IMR-90 (cell line): ENCODE results near the gene PPP1R12B. TPM values are rescaled to one million over a fixed set of nuclear protein-coding genes. Genes with fewer than 3 reads are reported as not detected.
"Not testable (repeated sequence)": the region's sequence is repeated elsewhere in the genome, so short reads cannot be mapped to it uniquely, and the experiment has no call there.

Source experiments
- ATAC-seq: fragments of 200-7000 bp; cut with Tn5 transposase; 2 replicates; pipeline ENCODE4 v1.9.1; 2020; ENCODE audit warnings: low read depth, mild to moderate bottlenecking, moderate library complexity
- BruUV-seq: library from RNA; stranded (reverse); fragments of 400-500 nt; replicated peaks from 2 replicates; lab custom pipeline; 2021; lab: Mats Ljungman, UMichigan
- CTCF ChIA-PET: fragments of 300-600 bp; formaldehyde crosslinking; extraction: SDS; loops from one replicate; lab custom pipeline; 2021; ENCODE audit warnings: antibody characterized with exemption; lab: Yijun Ruan, JAX
- POLR2A ChIA-PET: fragments of 300-600 bp; sonication (Branson Sonifier 250); formaldehyde crosslinking; loops from one replicate; lab custom pipeline; 2022; ENCODE audit warnings: antibody characterized with exemption; ENCODE audit not compliant: unreplicated experiment; lab: Charles Lee
- DNase-seq: peaks from one replicate; pipeline ENCODE4 v3.0.0; 2013
- H2AFZ ChIP-seq: replicated peaks from 2 replicates; pipeline ENCODE3; 2013; ENCODE audit warnings: low read length, mild to moderate bottlenecking; ENCODE audit not compliant: poor library complexity
- H2AK5ac ChIP-seq: 2 replicates; pipeline ENCODE4 v1.6.1; 2013; ENCODE audit warnings: low read depth, low read length, inconsistent platforms
- H2AK9ac ChIP-seq: replicated peaks from 2 replicates; pipeline ENCODE3; 2013; ENCODE audit warnings: mild to moderate bottlenecking, low read depth, low read length, moderate library complexity; ENCODE audit not compliant: poor library complexity
- H2BK120ac ChIP-seq: 2 replicates; pipeline ENCODE4 v1.6.1; 2013; ENCODE audit warnings: low read depth, low read length, inconsistent platforms
- H2BK15ac ChIP-seq: 3 replicates; pipeline ENCODE4 v1.6.1; 2013; ENCODE audit warnings: low read depth, low read length, inconsistent platforms
- H2BK20ac ChIP-seq: 2 replicates; pipeline ENCODE4 v1.6.1; 2013; ENCODE audit warnings: low read depth, mild to moderate bottlenecking, inconsistent platforms, low read length, moderate library complexity
- H2BK5ac ChIP-seq: 2 replicates; pipeline ENCODE4 v1.6.1; 2013; ENCODE audit warnings: mild to moderate bottlenecking, low read depth, low read length, inconsistent platforms; ENCODE audit not compliant: poor library complexity, severe bottlenecking
- H3K14ac ChIP-seq: replicated peaks from 2 replicates; pipeline ENCODE4 v1.6.1; 2013; ENCODE audit warnings: low read depth, low read length, inconsistent platforms
- H3K18ac ChIP-seq: 2 replicates; pipeline ENCODE4 v1.6.1; 2013; ENCODE audit warnings: low read depth, low read length, control low read depth
- H3K23ac ChIP-seq: 2 replicates; pipeline ENCODE4 v1.6.1; 2013; ENCODE audit warnings: low read depth, low read length, inconsistent platforms
- H3K27ac ChIP-seq: 2 replicates; pipeline ENCODE4 v1.5.1; 2013; ENCODE audit warnings: mild to moderate bottlenecking, control low read depth, low read length; ENCODE audit not compliant: insufficient read depth
- H3K27me3 ChIP-seq: 2 replicates; pipeline ENCODE4 v1.6.1; 2013; ENCODE audit warnings: low read length; ENCODE audit not compliant: control insufficient read depth, insufficient read depth
- H3K36me3 ChIP-seq: 2 replicates; pipeline ENCODE4 v1.6.1; 2013; ENCODE audit warnings: low read length, mixed read lengths; ENCODE audit not compliant: control insufficient read depth, insufficient read depth
- H3K4ac ChIP-seq: 2 replicates; pipeline ENCODE4 v1.6.1; 2013; ENCODE audit warnings: low read depth, low read length, inconsistent platforms
- H3K4me1 ChIP-seq: 2 replicates; pipeline ENCODE4 v1.6.1; 2013; ENCODE audit warnings: low read length, mixed read lengths; ENCODE audit not compliant: control insufficient read depth, insufficient read depth
- H3K4me2 ChIP-seq: 2 replicates; pipeline ENCODE4 v1.6.1; 2013; ENCODE audit warnings: low read depth, mild to moderate bottlenecking, control low read depth, low read length, moderate library complexity
- H3K4me3 ChIP-seq: 2 replicates; pipeline ENCODE4 v1.5.1; 2013; ENCODE audit warnings: low read depth, mild to moderate bottlenecking, control low read depth, low read length, moderate library complexity; ENCODE audit not compliant: insufficient read depth
- H3K56ac ChIP-seq: 2 replicates; pipeline ENCODE4 v1.6.1; 2013; ENCODE audit warnings: low read length, inconsistent platforms; ENCODE audit not compliant: insufficient read depth; ENCODE audit errors: extremely low read depth
- H3K79me1 ChIP-seq, 2 experiments: 2 replicates each; pipeline ENCODE4 v1.6.1; 2013; ENCODE audit warnings: low read length in 2 of 2, inconsistent platforms in 1 of 2, low read depth in 1 of 2
- H3K9ac ChIP-seq: 2 replicates; pipeline ENCODE4 v1.6.1; 2013; ENCODE audit warnings: low read depth, low read length, control low read depth
- H3K9me1 ChIP-seq: 2 replicates; pipeline ENCODE4 v1.6.1; 2013; ENCODE audit warnings: low read length, inconsistent platforms; ENCODE audit not compliant: insufficient read depth
- H3K9me3 ChIP-seq: 2 replicates; pipeline ENCODE4 v1.6.1; 2013; ENCODE audit warnings: low read length; ENCODE audit not compliant: control insufficient read depth, insufficient read depth
- H4K20me1 ChIP-seq: 2 replicates; pipeline ENCODE4 v1.6.1; 2013; ENCODE audit warnings: low read length, inconsistent platforms; ENCODE audit not compliant: insufficient read depth
- H4K5ac ChIP-seq: 2 replicates; pipeline ENCODE4 v1.6.1; 2013; ENCODE audit warnings: mild to moderate bottlenecking, low read depth, low read length, control low read depth
- H4K8ac ChIP-seq, 2 experiments: 2 replicates each; pipeline ENCODE4 v1.6.1; 2013; ENCODE audit warnings: low read depth in 2 of 2, low read length in 2 of 2, control low read depth in 1 of 2, inconsistent platforms in 1 of 2
- H4K91ac ChIP-seq: 2 replicates; pipeline ENCODE4 v1.6.1; 2013; ENCODE audit warnings: low read depth, low read length, inconsistent platforms; ENCODE audit not compliant: insufficient read depth
- POLR2A ChIP-seq: IDR thresholded peaks from 2 replicates; pipeline ENCODE4 v1.6.1; 2012; ENCODE audit warnings: mild to moderate bottlenecking, low read depth, low read length
- WGBS, 2 experiments: methylation state at CpG; one replicate each; pipeline versions ENCODE4 v1.1.5 to v1.1.7; 2013; ENCODE audit warnings: missing lambda C conversion rate in 2 of 2; ENCODE audit not compliant: insufficient read length in 1 of 2; ENCODE audit errors: extremely low coverage in 2 of 2; 5-methylcytosine and 5-hydroxymethylcytosine counted together
- dilution Hi-C: fragments of 300-500 bp; cut with HindIII; formaldehyde crosslinking; loops from one replicate; pipeline ENCODE4 v1.14.3; 2018; ENCODE audit warnings: low sequenced_read_pairs; ENCODE audit not compliant: unreplicated experiment
- in situ Hi-C: fragments of 300-500 bp; cut with MboI; formaldehyde crosslinking; loops from 3 replicates; pipeline ENCODE4 v1.14.3; 2019; ENCODE audit warnings: low sequenced_read_pairs, inconsistent platforms, mixed read lengths
- intact Hi-C: fragments of 100-400 bp; cut with micrococcal nuclease; formaldehyde crosslinking; loops from 2 replicates; pipeline ENCODE4 v1.10.0; 2022
- polyA plus RNA-seq, 3 experiments: library from polyadenylated mRNA; depleted of rRNA; stranded (reverse); fragments of >200 nt; gene quantifications; 2 replicates each; pipeline ENCODE4 v1.2.3, GENCODE V29; 2012; ENCODE audit warnings: low replicate concordance in 1 of 3
- total RNA-seq: library from RNA; depleted of rRNA; stranded (reverse); fragments of >200 nt; gene quantifications from 2 replicates; pipeline ENCODE4 v1.2.3, GENCODE V29; 2012

Gene PPP1R12B
- total and polyA plus RNA-seq, 2 of the 4 experiments (the other 2 are of a cell fraction) = 8.5 to 12.0 TPM

DNA sequence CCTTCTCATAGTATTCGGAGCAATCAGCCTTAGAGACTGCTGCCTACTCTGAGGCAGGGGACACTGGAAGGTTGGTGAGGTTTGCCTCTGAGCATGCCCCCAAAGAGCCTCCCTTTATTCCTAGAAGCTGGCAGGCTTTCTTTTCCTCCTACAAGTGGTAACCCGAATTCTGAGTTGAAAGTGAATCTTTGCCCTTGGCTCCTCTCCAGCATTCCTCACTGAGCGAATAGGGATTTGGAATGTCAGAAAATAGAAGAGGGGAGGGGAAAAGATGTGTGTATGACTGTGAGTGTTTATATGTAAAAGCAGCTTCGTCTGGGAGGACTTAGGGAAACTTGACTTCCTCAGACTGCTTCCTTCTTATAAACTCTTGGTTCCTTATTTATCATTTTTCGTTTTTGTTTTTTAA, 190.7 kb downstream of the PPP1R12B start:
- H3K18ac ChIP-seq = peak overlapping the region; percentile 90; the same call in 1 of the 2 replicates
- no CpG with 5 or more reads among the region's 5 CpGs for WGBS, 2 experiments
- DNase-seq (peak; percentile 79), ATAC-seq (peak; percentile 92)
- H2AK5ac ChIP-seq, in situ Hi-C loops, H2AFZ ChIP-seq, H2AK9ac ChIP-seq, H4K91ac ChIP-seq, H3K27me3 ChIP-seq, H3K4me1 ChIP-seq, POLR2A ChIA-PET, intact Hi-C loops, H4K20me1 ChIP-seq, dilution Hi-C loops, H3K9me1 ChIP-seq, H3K36me3 ChIP-seq, BruUV-seq, H3K9me3 ChIP-seq: not testable (repeated sequence)
- H3K27ac ChIP-seq = peak overlapping the region; percentile 82
- H3K14ac ChIP-seq = peak overlapping the region; percentile 99
- CTCF ChIA-PET = interaction anchor here (0.6 kb wide), 1 partner anchor 33 kb away, joined by 3 read pairs; no protein-coding TSS in a partner anchor
- H3K4me2 ChIP-seq = peak overlapping the region; percentile 97
- H2BK120ac ChIP-seq = peak overlapping the region; percentile 92
- H3K4ac ChIP-seq = peak overlapping the region; percentile 89; the same call in 1 of the 2 replicates
- peak; percentile 23; the same call in 1 of the 2 replicates for TF ChIP-seq POLR2A
- peak overlapping the region; percentile 53 for H3K4me3 ChIP-seq
- H2BK15ac ChIP-seq = peak overlapping the region; percentile 90; the same call in 1 of the 3 replicates
- peak overlapping the region; percentile 67; a peak in 3 of 4 replicates for H4K8ac ChIP-seq
- peak overlapping the region; percentile 96; the same call in 1 of the 2 replicates for H3K23ac ChIP-seq
- H3K9ac ChIP-seq = peak overlapping the region; percentile 91
- H3K79me1 ChIP-seq = peaks cover 0 to 12% of the 10 kb centered on the region in 2 experiments; a peak in 2 of 4 replicates
- H2BK5ac ChIP-seq = peak overlapping the region; percentile 87
- peak overlapping the region; percentile 70 for H4K5ac ChIP-seq
- H2BK20ac ChIP-seq = peak overlapping the region; percentile 87; the same call in 1 of the 2 replicates
- H3K56ac ChIP-seq = peak overlapping the region; percentile 90

GRCh38 chr1:202539583-202539982, 191.1 kb downstream of the PPP1R12B start:
- peak overlapping the region; percentile 91 for H3K9ac ChIP-seq
- intact Hi-C loops, in situ Hi-C loops, H3K4me1 ChIP-seq, H3K36me3 ChIP-seq, H4K20me1 ChIP-seq, DNase-seq, H3K9me3 ChIP-seq, dilution Hi-C loops, POLR2A ChIA-PET, H3K9me1 ChIP-seq, H3K27me3 ChIP-seq: not testable (repeated sequence)
- peak overlapping the region; percentile 25; the same call in 1 of the 2 replicates for H2AK5ac ChIP-seq
- peak overlapping the region; percentile 96; the same call in 1 of the 2 replicates for H3K23ac ChIP-seq
- peak overlapping the region; percentile 77 for H3K27ac ChIP-seq
- H2BK15ac ChIP-seq = peak overlapping the region; percentile 90; the same call in 2 of the 3 replicates
- H3K79me1 ChIP-seq = peaks cover under 1 to 12% of the 10 kb centered on the region in 2 experiments; a peak in 2 of 4 replicates
- peak overlapping the region; percentile 90 for H3K18ac ChIP-seq
- peak overlapping the region; percentile 76 for H2AK9ac ChIP-seq
- H4K5ac ChIP-seq = peak overlapping the region; percentile 70
- H3K14ac ChIP-seq = peak overlapping the region; percentile 99
- H3K4me3 ChIP-seq = peak overlapping the region; percentile 53
- peak; percentile 49 for ATAC-seq
- H4K91ac ChIP-seq = peak overlapping the region; percentile 88
- H3K4ac ChIP-seq = peak overlapping the region; percentile 89
- no CpG with 5 or more reads among the region's 5 CpGs for WGBS, 2 experiments
- TSS peak; percentile 36 for BruUV-seq
- peak overlapping the region; percentile 87 for H2BK5ac ChIP-seq
- peak overlapping the region; percentile 97 for H3K4me2 ChIP-seq
- CTCF ChIA-PET = interaction anchor here (0.6 kb wide), 1 partner anchor 32 kb away, joined by 3 read pairs; no protein-coding TSS in a partner anchor
- peak overlapping the region; percentile 67; a peak in 3 of 4 replicates for H4K8ac ChIP-seq
- peak overlapping the region; percentile 61 for H2AFZ ChIP-seq
- H2BK20ac ChIP-seq = peak overlapping the region; percentile 87
- peak overlapping the region; percentile 92 for H2BK120ac ChIP-seq
- peak overlapping the region; percentile 90 for H3K56ac ChIP-seq
